HepG2 (cell line): Measurements from ENCODE around the gene RFXANK. TPM values are rescaled to one million over a fixed set of nuclear protein-coding genes. Genes with fewer than 3 reads are reported as not detected.

Experiments
- ATF1 ChIP-seq: IDR thresholded peaks from 2 replicates; pipeline ENCODE4 v1.6.1; 2016; ENCODE audit warnings: mild to moderate bottlenecking, control low read depth
- CBX5 ChIP-seq: sonication (generic); formaldehyde crosslinking; IDR thresholded peaks from 2 replicates; pipeline ENCODE4 v1.4.0; 2020; ENCODE audit warnings: missing genetic modification reagents, borderline replicate concordance
- FLYWCH1 ChIP-seq: sonication (generic); formaldehyde crosslinking; IDR thresholded peaks from 2 replicates; pipeline ENCODE4 v1.8.1; 2023; ENCODE audit warnings: mild to moderate bottlenecking, missing genetic modification reagents
- FOXM1 ChIP-seq: sonication (generic); formaldehyde crosslinking; IDR thresholded peaks from 2 replicates; pipeline ENCODE4 v1.5.0; 2020; ENCODE audit warnings: missing genetic modification reagents
- GZF1 ChIP-seq: sonication (generic); formaldehyde crosslinking; IDR thresholded peaks from 2 replicates; pipeline ENCODE4 v1.5.1; 2020; ENCODE audit warnings: mild to moderate bottlenecking, missing genetic modification reagents
- KLF6 ChIP-seq: IDR thresholded peaks from 2 replicates; pipeline ENCODE4 v1.8.0; 2016; ENCODE audit warnings: missing biosample characterization, missing genetic modification reagents
- MYC ChIP-seq: sonication (generic); formaldehyde crosslinking; IDR thresholded peaks from 2 replicates; pipeline ENCODE4 v1.9.0; 2021; ENCODE audit warnings: missing genetic modification reagents, borderline replicate concordance
- NBN ChIP-seq: fragments of 450-650 bp; conservative IDR thresholded peaks from 2 replicates; pipeline ENCODE4 v1.6.1; 2017
- NFKB2 ChIP-seq: sonication (generic); formaldehyde crosslinking; IDR thresholded peaks from 2 replicates; pipeline ENCODE4 v1.4.0; 2020; ENCODE audit warnings: missing genetic modification reagents, borderline replicate concordance
- RXRB ChIP-seq: IDR thresholded peaks from 2 replicates; pipeline ENCODE4 v1.6.1; 2016; ENCODE audit warnings: borderline replicate concordance, missing genetic modification reagents, missing compliant biosample characterization
- SIN3B ChIP-seq: fragments of 150-350 bp; IDR thresholded peaks from 2 replicates; pipeline ENCODE4 v1.6.1; 2014; ENCODE audit warnings: low read length
- SP2 ChIP-seq: sonication (generic); formaldehyde crosslinking; IDR thresholded peaks from 2 replicates; pipeline ENCODE4 v1.5.1; 2020; ENCODE audit warnings: mild to moderate bottlenecking, missing genetic modification reagents
- SP4 ChIP-seq: sonication (generic); formaldehyde crosslinking; IDR thresholded peaks from 2 replicates; pipeline ENCODE4 v1.8.1; 2023; ENCODE audit warnings: mild to moderate bottlenecking, missing genetic modification reagents
- TFAP4 ChIP-seq: sonication (generic); IDR thresholded peaks from 2 replicates; pipeline ENCODE4 v1.6.1; 2016; ENCODE audit warnings: low read depth, borderline replicate concordance
- ZFY ChIP-seq: sonication (generic); formaldehyde crosslinking; IDR thresholded peaks from 2 replicates; pipeline ENCODE4 v1.4.0; 2020; ENCODE audit warnings: missing genetic modification reagents
- ZMYM3 ChIP-seq: sonication (generic); formaldehyde crosslinking; IDR thresholded peaks from 2 replicates; pipeline ENCODE4 v1.5.1; 2020; ENCODE audit warnings: mild to moderate bottlenecking, missing genetic modification reagents
- ZNF552 ChIP-seq: sonication (generic); formaldehyde crosslinking; IDR thresholded peaks from 2 replicates; pipeline ENCODE4 v1.9.0; 2022; ENCODE audit warnings: missing genetic modification reagents, mild to moderate bottlenecking, borderline replicate concordance
- ZNF598 ChIP-seq: sonication (generic); formaldehyde crosslinking; IDR thresholded peaks from 2 replicates; pipeline ENCODE4 v1.5.1; 2020; ENCODE audit warnings: mild to moderate bottlenecking, missing genetic modification reagents, borderline replicate concordance
- ZNF629 ChIP-seq: sonication (generic); formaldehyde crosslinking; conservative IDR thresholded peaks from 2 replicates; pipeline ENCODE4 v1.5.0; 2020; ENCODE audit warnings: missing genetic modification reagents
- ZNF646 ChIP-seq: sonication (generic); formaldehyde crosslinking; IDR thresholded peaks from 2 replicates; pipeline ENCODE4 v1.9.0; 2021; ENCODE audit warnings: mild to moderate bottlenecking, missing genetic modification reagents
- ZNF660 ChIP-seq: sonication (generic); formaldehyde crosslinking; IDR thresholded peaks from 2 replicates; pipeline ENCODE4 v1.5.1; 2020; ENCODE audit warnings: mild to moderate bottlenecking, low read depth, missing genetic modification reagents, borderline replicate concordance
- ZNF678 ChIP-seq: sonication (generic); formaldehyde crosslinking; IDR thresholded peaks from 2 replicates; pipeline ENCODE4 v1.4.0; 2020; ENCODE audit warnings: mild to moderate bottlenecking, missing genetic modification reagents
- ZNF740 ChIP-seq: sonication (generic); formaldehyde crosslinking; IDR thresholded peaks from 2 replicates; pipeline ENCODE4 v1.4.0; 2020; ENCODE audit warnings: missing genetic modification reagents
- ZSCAN20 ChIP-seq: sonication (generic); formaldehyde crosslinking; IDR thresholded peaks from 2 replicates; pipeline ENCODE4 v1.4.0; 2020; ENCODE audit warnings: missing genetic modification reagents, mild to moderate bottlenecking, borderline replicate concordance
- polyA plus RNA-seq, 8 experiments: library from polyadenylated mRNA; depleted of rRNA in 3 of 8; stranded (reverse) in 7 of 8; unstranded in 1 of 8; fragments of >200 nt; fragmentation: Illumina TruSeq in 4 of 8; extraction: Trizol in 4 of 8; gene quantifications; 2 replicates each; pipeline versions ENCODE4 v1.2.1 to v1.2.3, GENCODE V29; 2011 to 2016; ENCODE audit warnings: low read depth in 4 of 8, missing spikeins in 1 of 8, mixed read lengths in 1 of 8; ENCODE audit not compliant: insufficient read depth in 1 of 8
- total RNA-seq, 5 experiments: library from RNA; depleted of rRNA; stranded (reverse); fragments of >200 nt; fragmentation: Illumina TruSeq; extraction: Trizol; gene quantifications; 2 replicates each; pipeline ENCODE4 v1.2.3, GENCODE V29; 2016; ENCODE audit warnings: low read depth in 1 of 5

RFXANK gene
- total and polyA plus RNA-seq, 2 of the 13 experiments (the other 11 are each of a cell fraction or from before 2014, with no cell fraction given), result 49.9 to 80.7 TPM

GRCh38 chr19:19224852-19225494 is 32.9 kb downstream of the RFXANK start (continued):
- TF ChIP-seq FOXM1 (CRISPR knock-in tag) (no peak; the same call in 1 of the 2 replicates), FLYWCH1 (CRISPR knock-in tag) (no peak), ZMYM3 (CRISPR knock-in tag) (peak; percentile 33; the same call in 1 of the 2 replicates), ZNF598 (CRISPR knock-in tag) (peak; percentile 62; the same call in 1 of the 2 replicates), GZF1 (CRISPR knock-in tag) (no peak), ZNF629 (CRISPR knock-in tag) (no peak), CBX5 (CRISPR knock-in tag) (no peak), MYC (CRISPR knock-in tag) (peak; percentile 65; the same call in 1 of the 2 replicates), ZNF552 (peak; percentile 70; the same call in 1 of the 2 replicates), ZNF678 (CRISPR knock-in tag) (0 out of 2 replicates have a peak, but pooled peaks have one; percentile 43), SIN3B (no peak), KLF6 (CRISPR knock-in tag) (no peak), ZSCAN20 (peak; percentile 64; the same call in 1 of the 2 replicates), RXRB (peak; percentile 18; the same call in 1 of the 2 replicates), TFAP4 (peak; percentile 17; the same call in 1 of the 2 replicates), ZFY (CRISPR knock-in tag) (peak; percentile 84), ATF1 (CRISPR knock-in tag) (no peak), NBN (no peak), SP2 (CRISPR knock-in tag) (no peak), ZNF646 (0 out of 2 replicates have a peak, but pooled peaks have one; percentile 45), ZNF740 (CRISPR knock-in tag) (no peak), ZNF660 (no peak), NFKB2 (CRISPR knock-in tag) (peak; percentile 63; the same call in 1 of the 2 replicates), SP4 (CRISPR knock-in tag) (no peak)
